ENCODE measurements around the gene LTBR. TPM values are rescaled to one million over a fixed set of nuclear protein-coding genes. Genes with fewer than 3 reads are reported as not detected.

LTBR gene
- total RNA-seq, 4 donors from 2014 or later: 99.9 to 171 (median 142) TPM

DNA sequence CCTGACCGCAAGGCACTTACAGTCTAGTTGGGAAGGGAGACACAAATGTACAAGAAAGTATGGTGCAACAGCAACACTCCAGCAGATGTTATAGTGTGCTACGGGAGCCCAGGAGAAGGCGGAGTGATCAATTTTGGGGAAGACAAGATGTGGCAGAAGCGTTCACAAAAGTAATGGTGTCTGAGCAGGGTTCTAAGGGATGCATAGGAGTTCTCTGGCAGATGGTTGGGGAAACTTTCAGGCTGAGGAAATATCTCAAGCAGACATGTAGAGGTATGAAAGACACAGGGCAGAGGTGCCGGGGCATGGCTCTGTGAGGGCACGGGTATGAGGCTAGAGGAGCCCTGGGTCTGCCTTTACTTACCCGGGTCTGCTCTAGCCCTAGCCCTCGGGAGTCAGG is 37.0 kb upstream of the LTBR start:
- ATAC-seq (ENCODE audit: low FRiP score) (peak; percentile 1), DNase-seq (ENCODE audit: low spot score) (no peak)
- TF ChIP-seq CTCF (IDR thresholded peaks at IDR 0.05): no peak

GRCh38 chr12:6347367-6348338 is 36.3 kb upstream of the LTBR start:
- ATAC-seq (ENCODE audit: low FRiP score): peak; percentile 49
- TF ChIP-seq CTCF (IDR thresholded peaks at IDR 0.05): no peak
- DNase-seq (ENCODE audit: low spot score): no peak

- no peak for TF ChIP-seq CTCF (IDR thresholded peaks at IDR 0.05)
- DNase-seq (ENCODE audit: low spot score) (no peak), ATAC-seq (ENCODE audit: low FRiP score) (no peak)
Measured at GRCh38 chr12:6351622-6352021, 32.3 kb upstream of the LTBR start.

- no peak for ATAC-seq (ENCODE audit: low FRiP score)
- DNase-seq (ENCODE audit: low spot score): no peak
- TF ChIP-seq CTCF (IDR thresholded peaks at IDR 0.05): no peak
Measured at GRCh38 chr12:6352193-6353173, 31.5 kb upstream of the LTBR start.

GRCh38 chr12:6354495-6355393 is 29.2 kb upstream of the LTBR start:
- DNase-seq (ENCODE audit: low spot score) (no peak), ATAC-seq (ENCODE audit: low FRiP score) (no peak)
- TF ChIP-seq CTCF (IDR thresholded peaks at IDR 0.05): no peak

Data from omental fat pad (tissue), 4 donors.